GM18858 (cell line): ENCODE measurements around the gene USP3.
"Not testable (repeated sequence)": the region's sequence is repeated elsewhere in the genome, so short reads cannot be mapped to it uniquely, and the experiment has no call there.

Source experiments
- ATAC-seq: cut with Tn5 transposase; IDR thresholded peaks from one replicate; pipeline ENCODE4 v1.9.1; 2021; ENCODE audit not compliant: unreplicated experiment

USP3 gene

DNA sequence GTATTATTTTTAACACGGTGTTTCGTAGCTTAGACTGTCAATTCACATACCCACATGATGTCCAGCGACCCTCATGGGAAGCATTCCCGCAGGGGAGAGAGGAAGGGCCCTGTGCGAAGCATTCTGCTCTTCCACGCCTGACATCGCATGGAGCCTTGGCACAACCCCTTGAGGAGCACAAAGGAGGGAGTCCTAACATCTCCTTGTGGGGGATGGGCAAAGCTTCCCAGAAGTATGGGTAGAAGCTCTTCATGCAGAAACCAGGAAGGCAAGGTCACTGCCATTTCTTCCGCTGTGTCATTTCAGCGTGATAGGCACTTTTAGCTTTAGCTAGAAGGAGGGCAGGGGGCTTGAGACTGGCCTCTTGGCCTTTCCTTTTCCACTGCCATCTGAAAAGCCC lies 28.7 kb upstream of the USP3 start:
- ATAC-seq = no peak

DNA sequence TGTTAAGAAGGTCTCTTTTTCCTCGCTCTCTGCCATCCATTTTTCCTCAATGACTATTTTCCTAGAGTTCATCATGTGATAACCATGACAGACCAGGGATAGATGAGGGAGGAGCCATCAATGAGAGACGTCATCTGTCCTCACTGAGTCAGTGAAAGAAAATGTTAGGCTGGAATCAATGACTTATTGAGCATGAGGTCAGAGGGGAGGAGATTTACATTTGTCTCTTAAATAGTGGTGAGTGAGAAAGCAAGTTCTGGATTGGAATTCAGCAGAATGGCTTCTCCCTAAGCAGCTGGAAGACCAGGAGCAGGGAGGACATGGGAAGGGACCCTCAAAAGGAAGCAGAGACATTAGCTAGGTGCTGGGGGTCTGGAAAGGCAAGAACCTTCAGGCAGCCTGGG lies 28.2 kb upstream of the USP3 start:
- no peak for ATAC-seq

DNA sequence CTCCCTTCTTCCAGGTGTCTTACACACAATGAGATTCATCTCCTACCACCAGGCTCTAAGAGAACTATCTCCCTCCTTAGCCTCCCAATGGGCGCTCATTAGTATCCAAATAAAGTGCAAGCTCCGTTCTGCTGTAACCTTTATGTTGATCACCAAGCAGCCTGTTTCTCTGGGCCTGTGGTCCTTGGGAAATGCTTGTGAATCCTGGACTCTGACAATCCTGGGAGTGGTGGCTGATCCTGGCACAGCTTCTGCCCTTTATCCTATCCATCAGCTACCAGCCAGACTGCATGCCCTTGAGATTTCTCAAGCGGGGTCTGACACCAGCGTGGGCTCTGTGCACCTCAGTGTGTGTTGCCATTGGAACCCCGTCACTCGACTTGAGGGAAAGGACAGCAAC lies 26.1 kb upstream of the USP3 start:
- no peak for ATAC-seq

DNA sequence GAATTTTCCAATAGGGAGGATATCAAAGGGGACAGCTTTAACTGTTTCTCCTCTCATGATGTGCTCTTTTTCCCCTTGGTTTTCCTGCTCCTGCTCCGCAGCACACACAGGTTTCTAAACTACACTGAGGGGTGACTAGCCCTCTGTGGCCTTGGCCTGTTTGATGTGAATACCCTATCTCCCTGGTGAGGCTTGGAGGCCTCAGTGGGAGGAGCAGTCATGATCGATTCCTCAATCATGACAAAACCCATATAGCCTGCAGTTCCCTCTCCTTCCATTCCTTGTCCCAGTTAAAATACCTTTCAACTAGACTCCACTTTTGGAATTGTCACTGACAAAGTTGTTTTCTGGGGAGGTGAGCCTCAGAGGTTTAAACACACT lies 24.0 kb upstream of the USP3 start:
- ATAC-seq = no peak

DNA sequence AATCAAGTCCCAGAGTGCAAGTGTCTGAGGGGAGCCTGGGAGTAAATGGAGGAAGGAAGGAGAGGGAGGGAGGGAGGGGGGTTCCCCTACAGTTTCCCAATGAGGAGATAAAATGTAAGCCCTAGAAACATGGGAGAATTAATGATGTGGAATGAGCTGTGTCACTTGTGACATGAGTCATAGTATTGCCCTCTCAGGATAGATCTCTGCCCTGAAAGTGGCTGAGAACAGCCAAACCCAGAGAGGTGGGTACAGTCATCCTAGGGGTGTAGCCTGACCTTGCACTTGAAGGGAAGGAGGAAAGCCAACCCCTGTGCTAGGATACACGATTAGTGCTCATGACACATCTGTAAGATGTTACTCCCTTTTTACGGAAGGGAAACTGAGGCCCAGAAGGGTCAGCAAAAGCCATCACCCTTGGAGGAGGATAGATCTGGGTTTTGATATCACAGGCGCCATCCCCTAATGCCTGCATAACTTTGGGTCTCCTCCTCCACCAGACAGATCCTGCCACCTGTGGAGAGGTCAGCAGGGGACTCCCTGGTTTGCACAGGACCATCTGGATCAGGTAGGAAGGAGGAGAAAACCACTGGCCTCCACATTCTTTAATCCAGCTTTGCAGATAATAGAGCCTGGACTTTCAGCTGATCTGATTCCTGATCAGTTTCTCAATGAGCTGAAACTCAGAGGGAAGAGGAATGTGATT lies 23.1 kb upstream of the USP3 start:
- ATAC-seq = no peak

DNA sequence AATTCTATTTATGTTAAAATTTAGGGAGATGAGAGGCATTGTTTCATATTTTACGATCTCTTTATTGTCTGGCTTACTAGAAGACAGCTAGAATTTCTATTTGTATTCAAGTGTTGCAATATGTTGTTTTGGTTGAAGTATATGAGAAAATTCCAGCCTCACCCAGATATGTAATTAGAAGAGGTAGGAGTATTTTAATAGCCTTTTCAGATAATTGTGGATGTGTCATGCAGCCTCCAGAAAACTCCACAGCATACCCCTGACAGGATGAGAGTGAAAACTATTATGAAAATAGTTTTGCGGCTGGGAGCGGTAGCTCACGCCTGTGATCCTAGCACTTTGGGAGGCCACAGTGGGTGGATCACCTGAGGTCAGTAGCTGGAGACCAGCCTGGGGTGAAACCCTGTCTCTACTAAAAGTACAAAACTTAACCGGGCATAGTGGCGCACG lies 21.5 kb upstream of the USP3 start:
- ATAC-seq = no peak

DNA sequence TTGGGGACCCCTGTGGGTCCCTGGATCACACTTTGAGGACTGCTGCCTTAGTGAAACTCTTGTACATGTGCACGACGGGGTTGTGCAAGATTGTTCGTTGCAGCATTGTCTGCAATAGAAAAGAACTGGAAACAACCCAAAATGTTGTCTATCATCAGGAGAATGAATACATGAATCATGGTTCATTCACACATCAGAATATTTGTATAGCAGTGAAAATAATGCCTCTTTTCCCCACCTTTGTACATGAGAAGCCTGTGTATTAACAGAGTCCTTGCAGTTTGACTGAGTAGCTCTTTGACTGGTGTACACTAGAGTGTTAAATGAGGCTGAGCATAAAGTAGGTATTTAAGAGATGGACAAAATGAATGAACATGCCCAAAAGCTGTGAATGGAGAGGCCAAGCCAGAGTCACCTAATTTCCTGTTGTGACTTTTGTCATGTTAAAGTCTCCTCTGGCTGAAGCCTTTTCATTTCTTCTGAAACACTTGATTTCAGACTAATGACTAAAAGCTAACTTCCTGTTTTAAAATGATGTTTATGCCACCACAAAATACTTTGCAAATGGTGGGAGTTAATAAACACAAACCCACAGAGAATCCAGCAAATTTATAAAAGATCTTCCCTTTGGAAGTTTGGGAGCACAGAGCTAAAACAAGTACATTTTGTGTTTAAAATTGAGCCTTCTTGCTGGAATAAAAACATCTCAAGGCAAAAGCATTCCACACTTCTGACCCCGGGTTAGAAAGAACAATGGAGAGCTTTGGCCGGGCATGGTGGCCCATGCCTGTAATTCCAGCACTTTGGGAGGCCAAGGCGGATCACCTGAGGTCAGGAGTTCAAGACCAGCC lies 20.6 kb upstream of the USP3 start:
- no peak for ATAC-seq

DNA sequence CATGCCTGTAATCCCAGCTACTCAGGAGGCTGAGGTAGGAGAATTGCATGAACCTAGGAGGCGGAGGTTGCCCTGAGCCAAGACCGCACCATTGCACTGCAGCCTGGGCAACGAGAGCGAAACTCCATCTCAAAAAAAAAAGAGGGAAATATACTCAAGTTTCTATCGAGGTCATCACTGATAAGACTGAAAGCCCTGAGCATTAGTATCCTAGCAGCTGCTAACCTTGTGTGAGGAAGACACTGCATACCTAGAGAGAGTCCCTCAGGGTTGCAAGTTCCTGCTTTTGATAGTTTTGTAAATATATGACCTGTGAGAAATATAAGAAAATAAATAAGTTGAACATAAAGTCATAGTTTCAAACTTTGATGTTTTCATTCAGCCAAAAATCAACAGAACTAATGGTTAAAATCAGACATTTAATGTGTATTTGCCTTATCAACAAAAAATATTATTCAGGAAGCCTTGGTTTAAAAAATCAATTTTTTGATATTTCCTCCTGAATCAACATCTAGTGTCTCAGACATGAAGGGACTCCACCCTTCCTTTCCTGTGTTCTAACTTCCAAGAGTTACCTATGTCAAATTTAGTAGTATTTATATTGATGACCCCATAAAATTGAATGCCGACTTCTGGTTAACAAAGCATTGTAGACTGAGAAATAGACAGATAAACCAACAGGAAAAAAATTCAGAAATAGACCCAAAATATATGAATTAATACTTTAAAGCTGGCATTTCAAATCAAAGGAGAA lies 19.8 kb upstream of the USP3 start:
- ATAC-seq = no peak

DNA sequence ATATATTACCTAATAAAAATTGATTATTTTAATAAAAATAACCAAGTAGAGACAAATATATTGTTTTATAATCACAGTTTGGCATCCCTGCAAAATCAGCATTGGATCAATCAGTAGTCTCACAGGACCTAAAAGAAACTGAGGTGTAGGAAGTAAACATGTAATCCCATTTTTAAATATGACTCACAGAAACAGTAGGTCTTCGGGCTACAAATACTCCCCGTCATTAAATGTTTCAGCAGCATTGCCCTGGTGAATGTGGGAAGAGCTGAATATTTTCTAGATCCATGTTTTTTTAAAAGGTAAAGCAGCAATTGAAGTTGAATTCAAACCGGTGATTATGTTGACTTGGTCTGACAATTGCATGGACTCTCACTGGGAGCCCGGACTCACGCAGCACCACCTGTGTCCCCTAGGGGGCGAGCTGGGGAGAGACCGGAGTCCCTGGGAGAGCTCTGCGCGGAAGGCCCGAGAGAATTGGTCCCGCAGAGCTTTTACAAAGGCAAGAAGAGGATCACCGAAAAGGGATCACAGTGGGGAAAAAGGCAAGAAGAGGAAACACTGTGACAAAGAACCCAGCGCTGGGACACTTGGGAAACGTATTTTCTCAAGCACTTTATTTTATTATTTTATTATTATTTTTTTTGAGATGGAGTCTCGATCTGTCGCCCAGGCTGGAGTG lies 17.2 kb upstream of the USP3 start:
- ATAC-seq = no peak

DNA sequence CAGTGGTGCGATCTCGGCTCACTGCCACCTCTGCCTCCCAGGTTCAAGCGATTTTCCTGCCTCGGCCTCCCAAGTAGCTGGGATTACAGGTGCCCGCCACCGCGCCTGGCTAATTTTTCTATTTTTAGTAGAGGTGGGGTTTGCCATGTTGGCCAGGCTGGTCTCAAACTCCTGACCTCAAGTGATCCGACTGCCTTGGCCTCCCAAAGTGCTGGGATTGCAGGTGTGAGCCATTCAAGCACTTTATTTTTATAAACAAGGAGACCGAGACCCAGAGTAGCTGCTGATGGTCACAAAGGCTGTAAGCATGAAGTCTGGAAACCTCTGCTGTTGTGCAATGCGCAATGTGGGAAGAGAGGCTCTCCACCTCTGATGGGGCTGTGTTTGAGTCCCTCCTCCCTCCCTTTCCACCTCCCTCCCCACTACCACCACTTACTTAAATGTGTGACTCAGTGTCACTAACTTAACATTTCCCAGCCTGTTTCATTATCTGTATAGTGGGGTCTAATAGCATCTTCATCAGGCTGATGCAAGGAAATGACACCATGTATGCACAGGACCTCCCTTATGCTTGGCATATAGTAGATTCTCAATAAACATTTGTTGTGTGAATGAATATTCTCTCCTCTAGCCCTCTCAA lies 16.5 kb upstream of the USP3 start:
- not testable (repeated sequence) for ATAC-seq

DNA sequence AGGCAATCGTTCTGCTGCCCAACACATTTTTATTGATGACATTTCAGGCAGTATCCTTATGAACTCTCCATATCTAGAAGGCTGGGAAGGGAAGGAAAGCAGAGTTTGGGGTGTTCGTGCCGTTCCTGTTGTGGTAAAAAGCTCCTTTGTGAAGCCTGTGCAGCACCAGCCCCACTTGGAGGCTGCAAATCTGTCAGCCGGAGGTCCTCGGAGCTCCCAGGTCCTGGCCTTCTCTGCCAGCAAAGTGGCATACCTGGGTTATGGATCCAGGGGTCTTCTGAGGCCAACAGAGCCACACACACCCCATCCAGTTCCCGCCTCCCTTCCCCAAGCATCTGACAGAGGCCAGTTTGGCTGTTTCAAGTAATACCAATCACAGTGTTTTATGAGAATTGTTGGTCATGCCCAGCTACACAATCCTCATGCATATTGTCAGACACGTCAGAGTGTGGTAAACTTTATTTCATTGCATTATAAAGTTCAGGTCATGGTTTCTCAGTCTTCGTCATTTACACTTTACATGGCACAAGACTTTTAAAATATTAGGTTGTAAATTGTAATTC lies 15.9 kb upstream of the USP3 start:
- no peak for ATAC-seq

DNA sequence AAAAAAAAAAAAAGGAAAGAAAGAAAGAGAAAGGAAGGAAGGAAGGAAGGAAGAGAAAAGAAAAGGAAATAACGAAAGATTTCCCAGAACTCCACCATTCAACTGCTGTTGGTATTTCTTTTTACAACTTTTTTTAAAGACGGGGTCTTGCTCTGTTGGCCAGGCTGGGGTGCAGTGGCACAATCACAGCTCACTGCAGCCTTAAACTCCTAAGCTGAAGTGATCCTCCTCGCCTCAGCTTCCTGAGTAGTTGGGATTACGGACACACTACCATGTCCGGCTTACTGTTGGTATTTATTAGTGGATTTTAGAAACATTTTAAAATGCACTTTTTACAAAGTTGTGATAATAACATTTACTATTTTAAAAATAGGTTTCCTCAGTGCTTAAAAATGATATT lies 15.0 kb upstream of the USP3 start:
- ATAC-seq = no peak

DNA sequence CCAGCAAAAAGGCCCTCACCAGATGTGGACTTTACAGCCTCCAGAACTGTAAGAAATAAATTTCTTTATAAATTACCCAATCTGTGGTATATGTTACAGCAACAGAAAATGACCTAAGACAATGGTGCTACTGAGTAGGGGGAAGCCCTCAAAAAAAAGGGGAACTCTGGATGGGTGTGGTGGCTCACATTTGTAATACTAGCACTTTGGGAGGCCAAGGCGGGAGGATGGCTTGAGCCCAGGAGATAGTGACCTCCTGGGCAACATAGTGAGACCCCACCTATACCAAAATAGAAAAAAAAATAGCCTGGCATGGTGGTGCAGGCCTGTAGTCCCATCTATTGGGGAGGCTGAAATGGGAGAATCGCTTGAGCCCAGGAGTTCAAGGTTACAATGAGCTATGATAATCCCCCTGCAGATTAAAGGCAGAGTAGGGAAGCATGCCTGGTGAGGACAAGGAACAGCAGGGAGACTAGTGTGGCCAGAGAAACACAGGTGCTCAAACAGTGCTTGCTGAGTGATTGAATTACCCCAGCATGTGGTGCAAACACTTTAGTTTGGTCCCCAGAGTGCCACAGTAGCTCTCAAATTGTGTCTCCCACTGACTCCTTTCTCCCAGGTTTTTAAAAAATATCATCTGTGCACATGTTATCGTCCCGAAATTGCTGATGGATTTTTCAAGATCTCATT lies 13.9 kb upstream of the USP3 start:
- no peak for ATAC-seq

DNA sequence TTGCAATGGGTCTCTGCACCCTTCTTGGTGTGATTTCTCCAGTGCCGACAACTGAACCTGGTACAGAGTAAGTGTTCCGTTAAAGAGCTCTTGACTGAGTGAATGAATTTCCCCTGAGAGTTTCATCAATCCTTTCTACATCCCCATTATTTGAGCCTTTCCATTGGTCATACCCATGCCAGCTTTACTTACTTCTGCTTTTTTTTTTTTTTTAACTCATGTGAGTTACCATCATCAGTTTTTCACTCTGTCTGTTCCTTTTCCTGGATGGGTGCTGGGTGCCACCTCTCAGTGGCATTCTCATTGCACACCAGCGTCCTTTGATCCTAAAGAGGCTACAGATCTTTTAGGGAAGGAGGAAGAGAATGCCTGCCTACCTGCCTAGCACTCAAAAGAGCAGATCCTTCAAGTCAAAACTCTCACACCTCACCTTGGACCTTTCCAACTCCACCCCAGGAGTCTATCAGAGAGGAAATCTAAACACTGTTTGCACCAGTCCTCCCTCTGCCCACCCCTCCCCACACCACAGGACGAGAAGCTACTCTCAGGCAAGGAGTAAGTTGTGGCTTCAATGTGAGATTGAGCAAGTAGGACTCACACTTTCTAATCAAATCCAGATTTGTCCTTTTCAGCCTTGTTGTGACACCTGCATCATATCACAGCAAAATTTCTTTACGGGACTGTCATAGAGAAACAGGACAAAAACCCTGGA lies 13.1 kb upstream of the USP3 start:
- no peak for ATAC-seq

DNA sequence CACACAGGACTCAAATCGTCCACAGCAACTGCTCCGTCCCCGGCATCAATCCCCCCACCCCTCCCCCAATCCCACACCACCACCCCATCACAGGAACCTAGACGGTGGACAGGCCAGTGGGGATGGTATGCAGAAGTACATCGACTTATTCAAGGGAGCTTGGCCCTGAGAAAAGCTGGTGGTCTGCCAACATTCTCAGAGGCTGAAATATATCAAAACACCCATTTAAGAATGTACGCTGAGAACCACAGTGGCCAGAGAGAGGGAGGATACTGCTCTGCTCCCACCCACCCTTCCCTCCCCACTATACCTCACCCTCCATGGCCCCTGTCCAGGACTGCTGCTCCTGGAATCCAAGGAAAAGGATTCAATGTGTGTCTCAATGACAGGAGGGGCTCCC lies 12.4 kb upstream of the USP3 start:
- ATAC-seq = no peak

DNA sequence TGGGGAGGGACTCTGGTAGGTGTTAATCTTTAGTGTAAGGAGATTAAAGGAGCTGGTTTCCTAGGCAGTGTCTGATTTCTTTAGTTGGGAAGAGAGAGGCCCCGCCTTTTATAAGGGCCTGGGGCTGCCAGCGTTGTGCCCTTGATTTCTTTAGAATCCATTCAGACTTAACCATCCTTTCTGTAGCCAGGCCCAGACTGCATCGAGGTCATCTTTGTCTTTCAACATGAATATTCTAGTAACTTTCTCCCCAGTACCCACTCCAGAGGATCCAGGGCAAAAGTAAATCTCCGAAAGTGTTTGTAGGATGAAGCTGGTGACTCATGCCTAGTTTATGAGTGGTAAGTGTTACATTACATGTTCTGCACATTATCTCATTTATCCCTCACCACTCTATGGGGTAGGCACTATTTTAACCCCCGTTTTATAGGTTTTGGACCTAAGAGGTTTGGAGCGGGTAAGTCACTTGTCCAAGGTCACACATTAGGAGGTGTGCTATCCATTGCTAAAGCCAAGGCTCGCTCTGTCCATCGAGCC lies 11.8 kb upstream of the USP3 start:
- no peak for ATAC-seq

DNA sequence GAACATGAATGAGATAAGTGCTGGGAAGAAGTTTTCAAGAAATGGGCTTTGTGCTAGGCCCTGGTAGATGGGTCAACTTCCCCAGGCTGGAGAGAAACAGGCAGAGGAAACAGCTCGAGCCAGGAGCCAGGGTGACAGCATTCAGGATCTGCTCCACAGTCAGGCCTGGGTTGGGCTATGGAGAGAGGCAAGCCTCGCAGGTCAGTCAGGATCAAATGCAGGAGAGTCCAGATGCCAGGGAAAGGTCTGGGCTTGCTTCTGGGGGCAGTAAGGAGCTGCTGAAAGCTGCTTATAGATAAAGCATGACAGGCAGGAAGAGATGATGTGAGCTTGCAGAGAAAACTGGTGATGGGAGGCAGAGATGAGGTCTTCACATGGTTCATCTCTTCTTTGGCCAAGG lies 11.0 kb upstream of the USP3 start:
- ATAC-seq = no peak

DNA sequence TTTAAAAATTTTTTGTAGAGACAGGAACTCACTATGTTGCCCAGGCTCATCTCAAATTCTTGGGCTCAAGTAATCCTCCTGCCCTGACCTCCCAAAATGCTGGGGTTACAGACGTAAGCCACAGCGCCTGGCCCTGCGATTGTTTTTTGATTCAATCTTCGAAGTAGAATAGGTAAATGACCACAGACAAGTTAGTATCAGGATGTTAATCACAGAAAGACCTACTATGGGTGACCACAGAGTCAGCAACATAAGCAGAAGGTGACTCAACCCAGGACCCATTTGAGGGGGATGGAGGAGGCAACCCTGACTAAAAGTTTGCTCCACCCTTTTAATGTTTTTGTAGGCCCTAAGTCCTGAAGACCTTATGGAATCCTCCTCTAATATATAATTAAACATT lies 10.0 kb upstream of the USP3 start:
- ATAC-seq = no peak

DNA sequence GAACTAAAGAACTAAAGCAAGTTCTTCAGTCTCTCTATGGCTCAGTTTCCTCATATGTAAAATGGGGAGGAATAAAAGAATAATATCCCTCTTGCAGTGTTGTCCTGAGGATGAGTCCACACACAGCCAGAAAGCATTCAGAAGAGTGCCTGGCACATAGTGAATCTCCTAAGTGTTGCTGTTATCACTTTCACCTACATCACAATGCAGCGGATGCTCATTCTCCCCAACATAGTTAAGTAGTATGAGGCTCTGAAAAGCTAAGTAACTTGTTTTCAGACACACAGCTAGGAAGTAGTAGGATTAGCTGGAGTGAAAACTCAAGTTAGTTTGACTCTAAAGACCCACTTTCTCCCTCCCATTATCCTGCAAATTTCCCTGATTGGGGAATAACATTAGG lies 9.1 kb upstream of the USP3 start:
- ATAC-seq = no peak
